ENCODE results near the gene ITGB8.

The ITGB8 gene

DNA sequence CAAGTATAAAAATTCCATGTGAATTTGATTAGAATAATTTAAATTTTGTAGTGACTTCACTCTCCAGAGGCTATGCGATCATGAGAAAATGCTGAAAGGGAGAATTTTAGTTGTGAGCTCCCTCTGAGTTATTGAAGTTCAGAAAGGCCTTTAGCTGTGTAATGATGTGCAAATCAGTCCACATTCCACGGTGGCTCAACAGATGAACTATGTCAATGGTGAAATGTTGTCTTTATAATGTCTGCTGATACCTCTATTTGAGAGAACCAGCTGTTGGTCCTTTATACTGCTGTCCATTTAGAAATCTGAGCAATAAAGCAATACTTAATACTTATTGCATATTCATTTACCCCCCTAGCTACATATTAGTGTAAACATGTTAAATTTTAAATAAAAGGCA, 7.1 kb upstream of the ITGB8 start:
- no peaks in the 10 kb centered on the region for H3K9me3 ChIP-seq (ENCODE audit: severe bottlenecking)
- no peaks in the 10 kb centered on the region for H3K36me3 ChIP-seq (ENCODE audit: low read depth)
- no peak for DNase-seq (ENCODE audit: low spot score)
- ATAC-seq (ENCODE audit: low read depth): no peak
- TF ChIP-seq CTCF (IDR thresholded peaks at IDR 0.05; ENCODE audit: poor library complexity, severe bottlenecking): no peak
- H3K4me3 ChIP-seq (ENCODE audit: severe bottlenecking): no peak overlapping the region
- H3K27me3 ChIP-seq (ENCODE audit: insufficient read depth, poor library complexity, severe bottlenecking): no peaks in the 10 kb centered on the region
- H3K27ac ChIP-seq (ENCODE audit: poor library complexity, severe bottlenecking): no peak overlapping the region
- H3K4me1 ChIP-seq (ENCODE audit: insufficient read depth, poor library complexity, severe bottlenecking): peaks cover 13% of the 10 kb centered on the region

- H3K4me3 ChIP-seq (ENCODE audit: severe bottlenecking): no peak overlapping the region
- H3K27ac ChIP-seq (ENCODE audit: poor library complexity, severe bottlenecking): peak overlapping the region; percentile 94
- H3K9me3 ChIP-seq (ENCODE audit: severe bottlenecking): no peaks in the 10 kb centered on the region
- H3K4me1 ChIP-seq (ENCODE audit: insufficient read depth, poor library complexity, severe bottlenecking): peaks cover 21% of the 10 kb centered on the region
- ATAC-seq (ENCODE audit: low read depth): no peak
- DNase-seq (ENCODE audit: low spot score): no peak
- no peaks in the 10 kb centered on the region for H3K36me3 ChIP-seq (ENCODE audit: low read depth)
- no peaks in the 10 kb centered on the region for H3K27me3 ChIP-seq (ENCODE audit: insufficient read depth, poor library complexity, severe bottlenecking)
- TF ChIP-seq CTCF (IDR thresholded peaks at IDR 0.05; ENCODE audit: poor library complexity, severe bottlenecking): no peak
These were observed 4.4 kb upstream of the ITGB8 start for GRCh38 chr7:20326342-20326741.

- Histone ChIP-seq H3K4me1 (ENCODE audit: insufficient read depth, poor library complexity, severe bottlenecking) (peaks cover 21% of the 10 kb centered on the region), H3K27me3 (ENCODE audit: insufficient read depth, poor library complexity, severe bottlenecking) (no peaks in the 10 kb centered on the region), H3K27ac (ENCODE audit: poor library complexity, severe bottlenecking) (peak overlapping the region; percentile 94), H3K36me3 (ENCODE audit: low read depth) (no peaks in the 10 kb centered on the region), H3K4me3 (ENCODE audit: severe bottlenecking) (no peak overlapping the region), H3K9me3 (ENCODE audit: severe bottlenecking) (no peaks in the 10 kb centered on the region)
- ATAC-seq (ENCODE audit: low read depth) (no peak), DNase-seq (ENCODE audit: low spot score) (no peak)
- TF ChIP-seq CTCF (IDR thresholded peaks at IDR 0.05; ENCODE audit: poor library complexity, severe bottlenecking): no peak
These were observed 3.6 kb upstream of the ITGB8 start for GRCh38 chr7:20327055-20327454.

- Histone ChIP-seq H3K36me3 (ENCODE audit: low read depth) (no peaks in the 10 kb centered on the region), H3K4me1 (ENCODE audit: insufficient read depth, poor library complexity, severe bottlenecking) (peaks cover 21% of the 10 kb centered on the region), H3K27ac (ENCODE audit: poor library complexity, severe bottlenecking) (peak overlapping the region; percentile 94), H3K9me3 (ENCODE audit: severe bottlenecking) (no peaks in the 10 kb centered on the region), H3K27me3 (ENCODE audit: insufficient read depth, poor library complexity, severe bottlenecking) (no peaks in the 10 kb centered on the region), H3K4me3 (ENCODE audit: severe bottlenecking) (no peak overlapping the region)
- DNase-seq (ENCODE audit: low spot score): no peak
- no peak for ATAC-seq (ENCODE audit: low read depth)
- no peak for TF ChIP-seq CTCF (IDR thresholded peaks at IDR 0.05; ENCODE audit: poor library complexity, severe bottlenecking)
These were observed 2.7 kb upstream of the ITGB8 start for GRCh38 chr7:20328027-20328426.

GRCh38 chr7:20328692-20329091, 2.0 kb upstream of the ITGB8 start:
- ATAC-seq (ENCODE audit: low read depth): no peak

More at GRCh38 chr7:20328692-20329091, 2.0 kb upstream of the ITGB8 start:
- Histone ChIP-seq H3K27ac (ENCODE audit: poor library complexity, severe bottlenecking) (peak overlapping the region; percentile 94), H3K4me3 (ENCODE audit: severe bottlenecking) (peak overlapping the region; percentile 48), H3K4me1 (ENCODE audit: insufficient read depth, poor library complexity, severe bottlenecking) (peaks cover 23% of the 10 kb centered on the region), H3K36me3 (ENCODE audit: low read depth) (no peaks in the 10 kb centered on the region), H3K27me3 (ENCODE audit: insufficient read depth, poor library complexity, severe bottlenecking) (no peaks in the 10 kb centered on the region), H3K9me3 (ENCODE audit: severe bottlenecking) (no peaks in the 10 kb centered on the region)
- DNase-seq (ENCODE audit: low spot score): no peak
- no peak for TF ChIP-seq CTCF (IDR thresholded peaks at IDR 0.05; ENCODE audit: poor library complexity, severe bottlenecking)

Data from RWPE2 (cell line).